Stimulated activated CD8-positive, alpha-beta memory T cell treated with anti-CD3 and anti-CD28 coated beads, Interleukin-2, amount 100 ng/mL, for 1 hour (primary cell): ENCODE data around the gene RBM15B.
"Not testable (repeated sequence)": the region's sequence is repeated elsewhere in the genome, so short reads cannot be mapped to it uniquely, and the experiment has no call there.

Source experiments
- DNase-seq, 2 donors: peaks; one replicate each; pipeline ENCODE4 v3.0.0-alpha.2; 2020; ENCODE audit warnings: low read depth in 2 of 2

RBM15B gene, protein sequence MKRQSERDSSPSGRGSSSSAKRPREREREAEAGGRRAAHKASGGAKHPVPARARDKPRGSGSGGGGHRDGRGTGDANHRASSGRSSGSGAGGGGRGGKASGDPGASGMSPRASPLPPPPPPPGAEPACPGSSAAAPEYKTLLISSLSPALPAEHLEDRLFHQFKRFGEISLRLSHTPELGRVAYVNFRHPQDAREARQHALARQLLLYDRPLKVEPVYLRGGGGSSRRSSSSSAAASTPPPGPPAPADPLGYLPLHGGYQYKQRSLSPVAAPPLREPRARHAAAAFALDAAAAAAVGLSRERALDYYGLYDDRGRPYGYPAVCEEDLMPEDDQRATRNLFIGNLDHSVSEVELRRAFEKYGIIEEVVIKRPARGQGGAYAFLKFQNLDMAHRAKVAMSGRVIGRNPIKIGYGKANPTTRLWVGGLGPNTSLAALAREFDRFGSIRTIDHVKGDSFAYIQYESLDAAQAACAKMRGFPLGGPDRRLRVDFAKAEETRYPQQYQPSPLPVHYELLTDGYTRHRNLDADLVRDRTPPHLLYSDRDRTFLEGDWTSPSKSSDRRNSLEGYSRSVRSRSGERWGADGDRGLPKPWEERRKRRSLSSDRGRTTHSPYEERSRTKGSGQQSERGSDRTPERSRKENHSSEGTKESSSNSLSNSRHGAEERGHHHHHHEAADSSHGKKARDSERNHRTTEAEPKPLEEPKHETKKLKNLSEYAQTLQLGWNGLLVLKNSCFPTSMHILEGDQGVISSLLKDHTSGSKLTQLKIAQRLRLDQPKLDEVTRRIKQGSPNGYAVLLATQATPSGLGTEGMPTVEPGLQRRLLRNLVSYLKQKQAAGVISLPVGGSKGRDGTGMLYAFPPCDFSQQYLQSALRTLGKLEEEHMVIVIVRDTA

DNA sequence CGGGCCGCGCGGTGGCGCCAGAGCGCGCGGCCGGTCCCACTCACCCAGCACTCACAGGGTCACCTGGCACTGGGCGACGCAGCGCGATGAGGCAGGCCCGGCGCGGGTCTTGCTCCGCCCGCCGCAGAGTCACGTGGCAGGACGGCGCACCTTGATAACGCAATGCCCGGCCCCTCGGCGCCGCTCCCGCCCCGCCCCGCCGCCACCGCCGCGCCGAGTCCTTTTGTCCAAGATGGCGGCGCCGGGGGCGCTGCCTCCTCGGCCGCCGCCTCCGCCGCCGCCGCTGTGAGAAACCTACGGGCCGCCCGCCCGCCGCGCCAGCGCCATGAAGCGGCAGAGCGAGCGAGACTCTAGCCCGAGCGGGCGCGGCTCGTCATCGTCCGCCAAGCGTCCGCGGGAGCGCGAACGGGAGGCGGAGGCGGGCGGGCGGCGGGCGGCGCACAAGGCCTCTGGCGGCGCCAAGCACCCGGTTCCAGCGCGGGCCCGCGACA lies at the start of gene RBM15B:
Gene RBM15B, plus strand, starts transcription at position 211 of the 491 bp plus-strand sequence. Its CDS starts 115 bp downstream, at position 326.
- DNase-seq: peak; percentile 94 to 95

DNA sequence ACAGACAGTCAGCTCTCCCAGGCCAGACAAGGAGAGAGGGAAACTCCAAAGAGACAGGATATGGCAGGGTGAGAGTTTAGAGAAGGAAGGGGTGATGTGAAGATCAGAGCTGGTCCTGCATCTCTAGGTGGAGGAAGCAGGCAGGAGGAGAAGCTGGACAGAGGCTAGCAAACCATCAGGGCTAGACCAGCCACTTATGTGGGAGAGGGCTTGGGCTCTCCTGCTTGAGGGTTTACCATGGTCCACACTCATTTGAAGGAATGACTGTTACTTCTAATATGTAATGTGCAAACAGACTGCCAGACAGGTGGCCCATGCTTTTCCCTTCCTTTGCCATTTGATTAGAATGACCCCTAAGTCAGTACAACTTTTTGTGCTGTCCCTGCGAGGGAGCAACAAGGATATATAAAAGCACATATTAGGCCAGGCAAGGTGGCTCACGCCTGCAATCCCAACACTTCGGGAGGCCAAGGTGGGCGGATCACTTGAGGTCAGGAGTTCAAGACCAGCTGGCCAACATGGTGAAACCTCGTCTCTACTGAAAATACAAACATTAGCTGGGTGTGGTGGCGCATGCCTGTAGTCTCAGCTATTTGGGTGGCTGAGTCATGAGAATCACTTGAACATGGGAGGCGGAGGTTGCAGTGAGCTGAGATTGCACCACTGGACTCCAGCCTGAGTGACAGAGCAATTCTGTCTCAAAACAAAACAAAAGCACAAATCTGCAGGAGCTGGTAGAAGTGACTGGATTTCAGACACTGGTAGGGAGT lies 47.0 kb upstream of the RBM15B start:
- DNase-seq: no peak

DNA sequence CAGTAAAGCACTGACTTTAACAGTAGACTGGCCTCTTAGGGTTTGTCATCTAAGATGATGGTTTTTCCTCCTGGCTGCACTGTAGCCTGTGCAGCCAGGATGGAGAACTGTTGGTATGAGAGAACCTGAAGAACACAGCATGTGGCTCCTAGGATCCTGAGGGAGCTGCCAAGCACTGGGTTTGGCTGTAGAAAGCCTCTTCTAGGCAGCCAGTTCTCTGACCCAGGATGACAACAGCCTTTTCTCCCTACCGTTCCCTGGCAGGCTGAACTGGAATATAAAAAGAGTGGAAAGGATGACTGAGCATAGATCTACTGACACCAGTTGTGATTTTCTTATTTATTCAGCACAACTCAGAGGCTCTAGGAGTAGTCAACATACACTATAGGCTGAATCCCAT lies 40.3 kb upstream of the RBM15B start:
- no peak for DNase-seq

DNA sequence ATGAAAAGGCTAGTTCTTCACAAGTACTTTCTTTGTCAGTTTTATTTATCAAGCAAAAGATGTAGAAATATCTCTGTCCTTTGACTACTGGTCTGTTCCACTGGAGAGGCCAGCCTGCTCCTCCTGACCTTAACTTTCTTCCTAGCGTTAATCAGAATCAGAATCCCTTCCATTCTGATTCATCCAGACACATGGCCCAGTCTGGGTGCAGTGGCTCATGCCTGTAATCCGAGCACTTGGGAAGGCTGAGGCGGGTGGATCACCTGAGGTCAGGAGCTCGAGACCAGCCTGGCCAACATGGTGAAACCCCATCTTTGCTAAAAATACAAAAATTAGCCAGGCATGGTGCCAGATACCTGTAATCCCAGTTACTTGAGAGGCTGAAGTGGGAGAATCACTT lies 38.0 kb upstream of the RBM15B start:
- DNase-seq: no peak

DNA sequence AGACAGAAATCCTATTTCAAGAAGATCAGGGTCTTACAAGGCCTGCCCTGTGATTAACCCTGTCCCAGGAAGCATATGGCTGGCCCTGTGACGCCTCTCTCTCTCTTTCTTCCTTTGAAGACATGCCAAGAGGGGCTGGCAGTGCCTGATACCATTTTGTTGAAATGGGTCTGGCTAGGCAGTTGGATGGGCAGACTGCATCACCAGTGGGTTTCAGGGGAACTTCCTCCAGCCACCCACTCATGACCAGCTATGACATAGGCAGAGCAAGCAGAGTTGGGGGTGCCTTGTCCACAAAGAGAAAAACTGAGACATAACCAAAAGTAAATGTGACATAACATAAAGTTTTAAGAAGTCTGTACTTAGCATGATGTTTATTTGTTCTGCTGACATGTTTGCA lies 37.4 kb upstream of the RBM15B start:
- DNase-seq: no peak

DNA sequence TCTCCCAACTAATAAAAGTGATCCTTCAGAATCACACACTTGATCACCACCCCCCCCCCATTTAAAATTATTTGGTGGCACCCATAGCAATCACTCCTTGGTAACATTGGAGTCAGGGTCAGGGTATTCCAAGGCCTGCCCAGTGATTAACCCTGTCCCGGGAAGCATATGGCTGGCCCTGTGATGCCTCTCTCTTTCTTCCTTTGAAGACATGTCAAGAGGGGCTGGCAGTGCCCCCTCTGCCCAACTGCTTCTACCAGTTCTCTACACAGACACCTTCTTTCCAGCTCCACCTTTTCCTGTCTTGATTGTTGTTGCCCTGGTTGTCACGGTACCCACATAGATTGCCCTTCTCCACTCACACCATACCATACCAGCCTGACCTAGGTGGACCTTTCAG lies 36.9 kb upstream of the RBM15B start:
- DNase-seq: no peak

DNA sequence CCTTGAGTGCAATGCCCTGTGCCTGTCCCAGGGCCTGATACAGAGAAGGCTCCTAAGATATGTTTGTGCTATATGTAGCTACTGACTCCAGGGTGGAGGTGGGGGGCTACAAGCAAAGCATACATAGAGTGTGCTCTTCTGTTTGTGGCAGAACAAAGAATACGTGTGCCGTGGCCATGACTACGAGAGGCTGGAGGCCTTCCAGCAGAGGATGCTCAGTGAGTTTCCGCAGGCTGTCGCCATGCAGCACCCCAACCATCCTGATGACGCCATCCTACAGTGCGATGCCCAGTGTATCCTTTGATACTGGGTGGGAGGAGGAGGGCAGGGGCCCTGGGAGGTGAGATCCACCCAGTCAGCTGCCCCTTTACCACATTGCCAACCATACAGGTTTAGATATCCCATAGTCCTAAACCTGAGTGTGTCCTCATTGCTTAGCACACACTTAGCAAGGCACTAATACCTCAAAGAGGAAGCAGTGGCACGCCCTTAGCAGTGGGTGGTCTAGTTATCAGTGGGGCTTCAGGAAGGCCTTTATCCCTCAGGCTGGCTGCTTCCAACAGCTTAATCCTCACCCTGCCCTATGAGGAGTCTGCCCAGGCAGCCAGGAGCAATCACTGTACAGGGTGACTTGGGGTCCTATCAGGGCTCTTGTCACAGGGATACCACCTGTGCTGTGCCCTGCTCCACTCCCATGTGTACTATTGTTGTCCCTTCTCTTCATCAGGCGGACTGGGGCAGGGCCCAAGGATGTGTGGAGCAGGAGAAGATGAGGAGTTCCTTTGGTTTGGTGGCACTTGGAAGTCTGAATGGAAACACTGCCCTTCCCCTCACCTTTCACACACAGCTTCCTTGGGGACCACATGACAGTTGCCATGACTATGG lies 36.1 kb upstream of the RBM15B start:
- no peak for DNase-seq

DNA sequence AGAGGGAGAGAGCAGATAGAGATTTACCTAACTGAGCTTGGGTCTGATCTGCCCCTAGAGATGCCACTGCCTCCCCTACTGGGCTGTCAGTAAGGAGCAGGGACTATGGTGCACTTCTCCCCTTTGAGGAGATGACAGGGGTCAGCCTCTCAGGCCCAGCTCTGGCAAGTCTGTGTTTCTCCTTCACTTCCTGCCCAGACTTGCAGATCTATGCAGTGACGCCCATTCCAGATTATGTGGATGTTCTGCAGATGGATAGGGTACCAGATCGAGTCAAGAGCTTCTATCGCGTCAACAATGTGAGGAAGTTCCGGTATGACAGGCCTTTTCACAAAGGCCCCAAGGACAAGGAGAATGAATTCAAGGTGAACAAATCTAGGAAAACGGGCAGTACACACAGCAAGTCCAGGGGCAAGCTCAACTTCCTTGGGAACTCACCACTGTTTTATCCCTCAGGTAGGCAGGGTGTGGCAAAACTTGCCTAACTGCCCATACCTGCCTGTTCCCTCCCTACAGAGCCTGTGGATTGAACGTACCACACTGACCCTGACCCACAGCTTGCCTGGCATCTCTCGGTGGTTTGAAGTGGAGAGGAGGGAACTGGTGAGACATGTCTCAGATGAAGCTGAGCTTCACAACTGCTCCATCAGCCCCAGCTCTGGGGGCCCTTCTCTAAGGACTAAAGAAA lies 35.0 kb upstream of the RBM15B start:
- no peak for DNase-seq

DNA sequence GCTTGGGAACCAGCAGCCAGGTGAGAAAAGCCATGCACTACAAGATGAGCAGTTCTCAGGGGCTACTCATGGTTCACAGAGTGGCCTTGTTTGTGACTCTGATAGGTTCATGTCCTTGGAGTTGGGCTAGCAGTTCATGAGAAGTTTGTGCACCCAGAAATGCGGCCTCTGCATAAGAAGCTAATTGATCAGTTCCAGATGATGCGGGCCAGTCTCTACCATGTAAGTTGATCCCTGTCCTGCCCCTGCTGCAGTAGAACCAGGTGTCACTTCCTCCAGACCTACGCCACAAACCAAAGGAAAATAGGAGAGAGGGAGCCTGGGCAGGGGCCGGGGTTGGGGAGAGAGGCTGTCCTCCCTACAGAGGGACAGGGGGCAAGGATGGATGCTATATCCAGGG lies 33.2 kb upstream of the RBM15B start:
- no peak for DNase-seq

DNA sequence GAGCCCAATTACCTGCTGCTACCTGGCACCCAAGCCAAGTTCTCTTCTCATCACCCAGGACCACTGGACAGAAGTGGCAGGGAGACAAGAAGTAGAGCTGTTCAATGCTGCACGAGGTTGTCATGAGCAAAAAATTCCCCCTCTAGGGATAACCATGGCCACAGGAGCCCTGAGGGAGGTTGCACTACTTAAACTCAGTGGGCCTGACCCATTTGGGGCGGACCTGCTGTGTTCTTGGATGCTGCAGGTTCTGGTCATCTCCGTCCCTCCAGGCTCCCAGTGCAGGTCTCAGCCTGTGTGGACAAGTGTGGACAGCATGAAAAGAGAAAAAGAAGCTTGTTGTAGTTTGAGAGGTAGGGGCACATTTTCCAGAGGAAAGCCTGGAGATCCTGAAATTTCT lies 32.1 kb upstream of the RBM15B start:
- DNase-seq: no peak

DNA sequence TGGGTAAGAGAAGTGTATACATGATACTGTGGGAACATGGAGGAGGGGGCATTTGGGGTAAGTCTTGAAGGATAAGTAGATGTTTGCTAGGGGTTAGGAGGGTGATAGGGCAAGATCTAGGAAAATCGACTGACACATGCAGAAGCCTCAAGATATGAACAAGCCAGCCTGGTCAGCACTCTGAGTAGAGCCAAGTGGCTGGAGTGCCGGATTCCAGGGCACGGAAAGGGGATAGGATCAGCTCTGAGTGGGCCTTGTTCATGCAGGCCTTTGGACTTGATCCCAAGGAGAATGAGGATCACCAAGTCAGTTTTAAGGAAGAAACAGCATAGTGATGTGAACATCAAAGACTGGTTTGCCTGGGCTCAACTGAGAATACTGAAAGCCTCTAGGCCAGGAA lies 30.3 kb upstream of the RBM15B start:
- DNase-seq: no peak

DNA sequence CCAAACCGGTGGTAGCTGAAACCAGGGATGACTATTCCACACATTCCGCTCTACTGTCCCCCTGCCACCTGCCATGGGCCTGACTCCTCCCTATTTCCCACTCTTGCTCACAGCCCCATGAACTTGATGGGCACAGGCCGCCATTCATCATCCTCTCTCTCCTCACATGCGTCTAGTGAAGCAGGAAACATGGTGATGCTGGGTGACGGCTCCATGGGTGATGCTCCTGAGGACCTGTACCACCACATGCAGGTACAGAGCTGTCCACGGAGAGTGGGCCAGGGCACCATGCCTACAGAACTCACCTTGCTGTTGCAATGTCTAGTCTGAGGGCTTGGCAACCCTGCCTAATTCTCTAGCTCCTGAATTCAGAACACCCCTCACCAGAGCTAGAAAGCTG lies 29.3 kb upstream of the RBM15B start:
- no peak for DNase-seq

DNA sequence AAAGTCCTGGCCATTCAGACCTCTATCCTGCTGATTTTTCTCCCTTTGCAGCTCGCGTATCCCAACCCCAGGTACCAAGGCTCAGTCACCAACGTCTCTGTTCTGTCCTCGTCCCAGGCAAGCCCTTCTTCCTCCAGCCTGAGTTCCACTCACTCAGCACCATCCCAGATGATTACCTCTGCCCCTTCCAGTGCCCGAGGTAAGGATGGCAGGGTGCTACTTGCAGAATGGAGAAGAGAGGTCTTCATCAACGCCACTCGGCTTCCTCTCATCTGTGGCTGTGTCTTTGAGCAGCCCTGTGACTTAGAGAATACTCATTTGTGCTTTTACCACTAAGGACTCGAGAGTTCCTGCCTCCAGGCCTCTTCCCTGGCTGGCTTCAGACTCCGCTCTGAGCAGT lies 28.6 kb upstream of the RBM15B start:
- DNase-seq: no peak

DNA sequence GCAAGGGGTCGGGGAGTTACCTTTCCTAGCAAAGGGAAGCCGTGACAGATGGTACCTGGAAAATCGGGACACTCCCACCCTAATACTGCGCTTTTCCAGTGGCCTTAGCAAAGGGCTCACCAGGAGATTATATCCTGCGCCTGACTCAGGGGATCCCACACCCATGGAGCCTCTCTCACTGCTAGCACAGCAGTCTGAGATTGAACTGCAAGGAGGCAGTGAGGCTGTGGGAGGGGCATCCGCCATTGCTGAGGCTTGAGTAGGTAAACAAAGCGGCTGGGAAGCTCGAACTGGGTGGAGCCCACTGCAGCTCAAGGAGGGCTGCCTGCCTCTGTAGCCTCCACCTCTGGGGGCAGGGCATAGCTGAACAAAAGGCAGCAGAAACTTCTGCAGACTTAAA lies 22.8 kb upstream of the RBM15B start:
- DNase-seq: not testable (repeated sequence)

DNA sequence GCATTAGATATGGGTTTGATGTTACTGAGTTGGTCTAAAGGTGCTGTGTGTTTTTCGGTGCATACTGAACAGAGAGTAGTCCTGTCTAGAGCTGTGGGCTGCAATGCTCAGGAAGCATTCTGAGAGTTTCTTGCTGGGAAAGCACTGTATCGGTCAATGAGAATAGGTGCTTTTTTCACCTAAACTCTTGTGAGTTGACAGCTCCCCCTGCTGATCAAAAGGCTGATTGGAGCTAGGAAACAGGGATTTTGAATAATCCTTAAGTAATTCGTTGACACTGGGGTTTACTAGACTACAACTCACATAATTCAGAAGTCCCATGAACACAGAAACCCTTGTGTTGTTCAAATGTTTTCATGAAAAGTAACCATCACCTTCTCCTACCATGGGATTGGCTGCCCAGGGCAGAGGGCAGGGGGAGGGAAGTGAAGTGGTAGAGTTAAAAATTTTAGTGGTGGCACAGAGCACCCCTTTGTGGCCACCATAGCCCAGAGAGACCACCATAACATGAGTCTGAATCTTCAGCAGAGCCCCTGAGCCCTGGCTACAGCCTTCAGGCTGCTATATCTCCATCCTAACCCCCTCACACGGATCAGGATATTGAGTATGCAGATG lies 19.0 kb upstream of the RBM15B start:
- no peak for DNase-seq

DNA sequence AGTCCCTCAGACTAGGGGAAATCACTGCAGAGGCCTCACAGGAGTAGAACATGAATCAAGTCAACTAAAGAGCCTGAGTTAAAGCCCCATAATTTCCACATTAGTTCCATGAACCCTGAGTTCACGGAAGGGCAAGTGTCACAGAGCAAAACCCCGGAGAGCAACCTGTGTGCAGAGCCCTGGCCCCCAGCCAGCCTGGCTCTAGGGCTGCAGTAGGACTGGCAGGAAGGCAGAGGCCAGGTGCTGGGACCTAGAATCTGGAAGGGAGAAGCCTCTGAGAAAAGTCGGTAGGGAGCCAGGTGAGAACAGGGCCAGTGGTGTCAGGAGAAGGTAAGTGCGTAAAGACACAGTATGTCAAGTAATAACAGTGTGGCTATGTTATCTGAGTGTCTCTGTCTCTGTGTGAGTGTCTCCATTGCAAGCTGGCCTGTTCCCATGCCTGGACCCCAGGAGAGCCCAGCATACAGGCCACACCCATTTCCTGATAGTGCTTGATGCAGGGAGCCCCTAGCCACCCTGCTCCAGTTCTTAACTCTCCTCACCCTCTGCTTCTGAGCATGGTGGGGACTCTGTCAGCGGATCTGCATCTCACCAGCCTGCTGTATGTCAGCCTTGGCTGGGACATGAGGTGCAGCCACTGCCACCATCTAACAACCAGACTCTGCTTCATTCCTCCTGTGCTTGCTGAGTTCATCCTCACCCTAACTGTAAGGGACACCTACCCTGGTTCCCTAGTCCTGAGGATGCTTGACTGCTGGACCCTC lies 17.2 kb upstream of the RBM15B start:
- no peak for DNase-seq

DNA sequence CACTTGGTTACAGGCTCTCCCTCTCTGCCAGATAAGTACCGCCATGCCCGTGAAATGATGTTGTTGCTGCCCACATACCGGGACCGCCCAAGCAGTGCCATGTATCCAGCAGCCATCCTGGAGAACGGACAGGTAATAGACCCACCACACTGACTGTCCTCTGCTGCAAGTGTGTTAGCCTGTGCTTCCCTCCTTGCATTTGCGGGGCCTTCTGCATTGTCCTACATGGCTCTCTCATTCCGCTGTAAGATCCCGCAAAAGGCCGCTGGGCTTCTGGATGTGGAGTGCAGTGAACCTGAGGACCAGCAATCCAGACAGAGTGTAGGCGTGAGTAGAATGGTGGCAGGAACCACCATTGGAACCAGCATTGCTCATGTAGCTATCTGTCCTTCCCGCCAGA lies 16.6 kb upstream of the RBM15B start:
- no peak for DNase-seq

DNA sequence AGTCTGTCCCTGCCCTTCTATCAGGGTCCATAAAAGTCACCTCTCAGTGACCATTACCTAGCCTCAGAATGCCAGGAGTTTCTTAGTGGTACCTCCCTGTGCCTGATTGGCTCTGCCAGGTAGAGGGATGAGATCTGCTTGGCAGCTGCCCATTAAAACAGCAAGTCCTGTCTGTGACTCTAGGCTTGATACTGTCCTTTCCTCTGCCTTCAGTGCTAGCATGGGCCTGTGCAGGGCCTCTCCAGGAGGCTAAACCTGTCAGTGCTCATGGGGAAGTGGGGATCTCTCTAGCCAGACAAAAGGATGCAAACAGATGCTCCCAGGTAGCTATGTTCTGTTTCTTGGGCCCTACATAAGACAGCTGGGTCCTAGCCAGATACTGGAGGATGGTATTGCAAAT lies 15.9 kb upstream of the RBM15B start:
- DNase-seq: no peak

DNA sequence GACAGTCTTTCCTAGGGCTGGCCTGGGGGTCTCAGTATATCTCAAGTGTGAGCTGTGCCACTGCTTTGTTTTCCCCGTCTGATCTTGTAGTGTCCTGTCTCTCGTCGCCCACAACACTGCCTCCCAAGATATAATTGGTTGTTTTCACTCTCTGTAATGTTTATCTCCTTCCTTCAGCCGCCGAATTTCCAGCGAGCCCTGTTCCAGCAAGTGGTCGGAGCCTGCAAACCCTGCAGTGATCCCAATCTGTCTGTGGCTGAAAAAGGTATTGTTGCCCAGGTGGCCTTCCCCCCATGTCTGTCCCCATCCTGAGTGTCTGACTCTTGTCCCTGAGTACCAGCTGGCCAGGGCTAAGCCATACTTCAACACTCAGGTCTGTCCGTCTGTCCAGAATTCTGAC lies 15.5 kb upstream of the RBM15B start:
- DNase-seq: no peak
